OCI-LY3 (cell line): ENCODE results near the gene TESMIN.

Source experiments
- EZH2phosphoT487 ChIP-seq: fragments of 200-600 bp; shearing (Covaris generic); IDR thresholded peaks from 2 replicates; pipeline ENCODE4 v1.6.1; 2018; ENCODE audit warnings: antibody characterized with exemption, mixed run types, low read depth
- TF ChIP-seq, protein P1 (sequence below): fragments of 200-600, 300-600 bp; sonication (generic); IDR thresholded peaks from 2 replicates; pipeline ENCODE4 v1.5.1; 2014; ENCODE audit warnings: antibody characterized with exemption, low read length, low read depth

DNA sequence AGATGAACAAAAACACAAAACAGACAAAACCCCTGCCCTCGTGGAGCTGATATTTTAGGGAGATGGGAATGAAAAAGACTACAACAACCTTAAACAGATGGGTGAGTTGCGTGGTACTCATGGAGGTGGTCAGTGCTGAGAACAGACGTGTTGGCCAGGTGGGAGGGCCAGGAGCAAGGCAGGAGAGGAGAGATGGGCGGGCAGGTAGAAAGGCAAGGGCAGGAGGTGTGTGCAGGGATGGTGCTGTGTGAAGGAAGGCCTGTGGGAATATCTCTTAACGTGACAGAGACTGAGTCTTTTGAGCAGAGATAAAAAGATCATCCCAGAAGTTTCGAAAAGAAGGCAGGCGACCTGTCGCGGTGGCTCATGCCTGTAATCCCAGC lies 59.9 kb downstream of the TESMIN start:
- TF ChIP-seq, protein P1, sequence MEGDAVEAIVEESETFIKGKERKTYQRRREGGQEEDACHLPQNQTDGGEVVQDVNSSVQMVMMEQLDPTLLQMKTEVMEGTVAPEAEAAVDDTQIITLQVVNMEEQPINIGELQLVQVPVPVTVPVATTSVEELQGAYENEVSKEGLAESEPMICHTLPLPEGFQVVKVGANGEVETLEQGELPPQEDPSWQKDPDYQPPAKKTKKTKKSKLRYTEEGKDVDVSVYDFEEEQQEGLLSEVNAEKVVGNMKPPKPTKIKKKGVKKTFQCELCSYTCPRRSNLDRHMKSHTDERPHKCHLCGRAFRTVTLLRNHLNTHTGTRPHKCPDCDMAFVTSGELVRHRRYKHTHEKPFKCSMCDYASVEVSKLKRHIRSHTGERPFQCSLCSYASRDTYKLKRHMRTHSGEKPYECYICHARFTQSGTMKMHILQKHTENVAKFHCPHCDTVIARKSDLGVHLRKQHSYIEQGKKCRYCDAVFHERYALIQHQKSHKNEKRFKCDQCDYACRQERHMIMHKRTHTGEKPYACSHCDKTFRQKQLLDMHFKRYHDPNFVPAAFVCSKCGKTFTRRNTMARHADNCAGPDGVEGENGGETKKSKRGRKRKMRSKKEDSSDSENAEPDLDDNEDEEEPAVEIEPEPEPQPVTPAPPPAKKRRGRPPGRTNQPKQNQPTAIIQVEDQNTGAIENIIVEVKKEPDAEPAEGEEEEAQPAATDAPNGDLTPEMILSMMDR: peak; percentile 6; the same call in 1 of the 2 replicates
- no peak for TF ChIP-seq EZH2phosphoT487
